ENCODE results near the gene NOX4. TPM values are rescaled to one million over a fixed set of nuclear protein-coding genes. Genes with fewer than 3 reads are reported as not detected.

The NOX4 gene
- 1 to 10 TPM in 4 of 7 donors, under 1 TPM in 3; 0.54 to 3.9 (median 1.3) TPM for total RNA-seq
- polyA plus RNA-seq, result 1 to 10 TPM in 1 of 3 donors, under 1 TPM in 2; 0.70 to 1.0 (median 0.86) TPM
- long read RNA-seq, donor 1, result 0 reads
- long read RNA-seq, donor 2, result 0 reads

- intact Hi-C loops (cut with DNase I; ENCODE audit: low total_unique reads), result no loop called here
- peak; percentile 75 for DNase-seq
- peak within 1 kb of the TSS; percentile 14 to 60 (median 23) for H3K4me3 ChIP-seq
- no peaks in the 10 kb centered on the region for H3K4me1 ChIP-seq
- TF ChIP-seq POLR2AphosphoS5 (IDR thresholded peaks at IDR 0.05) (peak; percentile 25 to 64 (median 39)), POLR2A (IDR thresholded peaks at IDR 0.05) (no peak)
- WGBS, 5 donors, result 5 to 10% (median 6%) methylated on average over 15 to 51 of the region's 51 CpGs
- H3K9me3 ChIP-seq, result no peaks in the 10 kb centered on the region
- H3K27ac ChIP-seq, result peak within 1 kb of the TSS in 4 of 8 donors; percentile 21 to 49 (median 32)
- peaks cover 0 to 22% (median 6%) of the 10 kb centered on the region in 7 donors for H3K27me3 ChIP-seq (replicated peaks in 1 of 7)
- H3K36me3 ChIP-seq, result no peaks in the 10 kb centered on the region
These were observed at the start of gene NOX4 for GRCh38 chr11:89490981-89491690. NOX4 (minus strand) TSS chr11:89491375; CDS start chr11:89491246, 129 bp downstream.

DNA sequence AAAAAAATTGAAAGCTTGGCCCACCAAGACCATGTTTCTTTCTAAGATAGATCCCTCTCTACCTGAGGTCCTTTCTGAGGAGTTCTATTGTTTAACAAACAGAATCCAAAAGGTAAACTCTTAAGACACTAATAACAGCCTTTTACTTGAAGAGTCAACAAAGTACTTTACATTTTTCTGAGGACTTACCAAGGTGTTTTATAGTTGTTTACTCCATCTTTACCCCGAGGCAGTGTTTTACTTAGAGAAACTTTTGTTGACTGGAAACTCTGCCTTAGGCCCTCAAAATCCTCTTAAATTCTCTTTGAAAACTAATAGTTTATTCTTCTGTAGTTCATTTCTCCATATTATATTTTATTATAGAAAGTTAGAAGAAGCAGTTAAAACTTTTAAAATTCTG is 49.7 kb upstream of the NOX4 start:
- DNase-seq, result no peak
- H3K27ac ChIP-seq, result no peak overlapping the region
- intact Hi-C loops (cut with DNase I; ENCODE audit: low total_unique reads), result no loop called here

GRCh38 chr11:89537936-89538335 is 46.8 kb upstream of the NOX4 start:
- Histone ChIP-seq H3K36me3 (no peaks in the 10 kb centered on the region), H3K27ac (no peak overlapping the region), H3K4me1 (no peaks in the 10 kb centered on the region), H3K9me3 (no peaks in the 10 kb centered on the region), H3K27me3 (replicated peaks in 1 of 7) (no peaks in the 10 kb centered on the region), H3K4me3 (no peak overlapping the region)
- TF ChIP-seq POLR2A (IDR thresholded peaks at IDR 0.05), result no peak
- TF ChIP-seq POLR2AphosphoS5 (IDR thresholded peaks at IDR 0.05), result no peak
- TF ChIP-seq CTCF (IDR thresholded peaks at IDR 0.05 in 8 of 11, conservative IDR thresholded peaks at IDR 0.05 in 3 of 11), result no peak
- no peak for DNase-seq
- WGBS, 5 donors, result 77 to 94% (median 82%) methylated on average over 1 of the region's 1 CpG
- intact Hi-C loops (cut with DNase I; ENCODE audit: low total_unique reads), result no loop called here

More for the DNA sequence above, 49.7 kb upstream of the NOX4 start:
- WGBS, 5 donors, result 59 to 88% (median 67%) methylated on average over 1 of the region's 1 CpG
- Histone ChIP-seq H3K36me3 (no peaks in the 10 kb centered on the region), H3K9me3 (no peaks in the 10 kb centered on the region), H3K27me3 (replicated peaks in 1 of 7) (no peaks in the 10 kb centered on the region), H3K4me1 (no peaks in the 10 kb centered on the region), H3K4me3 (no peak overlapping the region)
- no peak for TF ChIP-seq POLR2A (IDR thresholded peaks at IDR 0.05)
- no peak for TF ChIP-seq CTCF (IDR thresholded peaks at IDR 0.05 in 8 of 11, conservative IDR thresholded peaks at IDR 0.05 in 3 of 11)
- no peak for TF ChIP-seq POLR2AphosphoS5 (IDR thresholded peaks at IDR 0.05)

- Histone ChIP-seq H3K4me3 (no peak overlapping the region), H3K27ac (no peak overlapping the region), H3K4me1 (no peaks in the 10 kb centered on the region), H3K9me3 (no peaks in the 10 kb centered on the region), H3K36me3 (no peaks in the 10 kb centered on the region), H3K27me3 (replicated peaks in 1 of 7) (no peaks in the 10 kb centered on the region)
- no peak for DNase-seq
- TF ChIP-seq CTCF (IDR thresholded peaks at IDR 0.05 in 8 of 11, conservative IDR thresholded peaks at IDR 0.05 in 3 of 11) (no peak), POLR2AphosphoS5 (IDR thresholded peaks at IDR 0.05) (no peak), POLR2A (IDR thresholded peaks at IDR 0.05) (no peak)
- intact Hi-C loops (cut with DNase I; ENCODE audit: low total_unique reads), result no loop called here
- 68 to 80% (median 71%) methylated on average over 1 of the region's 1 CpG for WGBS, 5 donors
These were observed 45.8 kb upstream of the NOX4 start for GRCh38 chr11:89536926-89537325.
